HepG2 (cell line): ENCODE data around the gene TRIM69. TPM values are rescaled to one million over a fixed set of nuclear protein-coding genes. Genes with fewer than 3 reads are reported as not detected.

Source experiments
- EED ChIP-seq: sonication (generic); formaldehyde crosslinking; IDR thresholded peaks from 2 replicates; pipeline ENCODE4 v1.5.0; 2020; ENCODE audit warnings: mild to moderate bottlenecking, missing genetic modification reagents
- FLYWCH1 ChIP-seq: sonication (generic); formaldehyde crosslinking; IDR thresholded peaks from 2 replicates; pipeline ENCODE4 v1.8.1; 2023; ENCODE audit warnings: mild to moderate bottlenecking, missing genetic modification reagents
- FOSL2 ChIP-seq: sonication (generic); formaldehyde crosslinking; IDR thresholded peaks from 2 replicates; pipeline ENCODE4 v1.4.0; 2020; ENCODE audit warnings: missing genetic modification reagents
- MIER2 ChIP-seq: IDR thresholded peaks from 2 replicates; pipeline ENCODE4 v1.6.1; 2016; ENCODE audit warnings: missing biosample characterization, missing genetic modification reagents
- REPIN1 ChIP-seq: sonication (generic); formaldehyde crosslinking; IDR thresholded peaks from 2 replicates; pipeline ENCODE4 v1.8.0; 2022; ENCODE audit warnings: missing genetic modification reagents, low read depth, mild to moderate bottlenecking, borderline replicate concordance
- RFX5 ChIP-seq: IDR thresholded peaks from 2 replicates; pipeline ENCODE4 v1.6.1; 2011; ENCODE audit warnings: low read depth, low read length, improper control_type of control experiment
- SETDB1 ChIP-seq: sonication (generic); formaldehyde crosslinking; IDR thresholded peaks from 2 replicates; pipeline ENCODE4 v1.5.1; 2020; ENCODE audit warnings: missing genetic modification reagents, mild to moderate bottlenecking, borderline replicate concordance
- SRSF4 ChIP-seq: fragments of 200-400 bp; formaldehyde crosslinking; IDR thresholded peaks from one replicate; pipeline ENCODE4 v1.6.1; 2018; ENCODE audit warnings: mild to moderate bottlenecking, low read depth, low read length, moderate library complexity; ENCODE audit not compliant: poor library complexity, severe bottlenecking
- SUZ12 ChIP-seq: fragments of 150-350 bp; IDR thresholded peaks from 2 replicates; pipeline ENCODE4 v1.6.1; 2014; ENCODE audit warnings: low read depth, low read length
- ZNF367 ChIP-seq: sonication (generic); formaldehyde crosslinking; IDR thresholded peaks from 2 replicates; pipeline ENCODE4 v1.4.0; 2020; ENCODE audit warnings: missing genetic modification reagents, borderline replicate concordance
- ZNF546 ChIP-seq: sonication (generic); formaldehyde crosslinking; conservative IDR thresholded peaks from 2 replicates; pipeline ENCODE4 v1.8.1; 2023; ENCODE audit warnings: mild to moderate bottlenecking, missing genetic modification reagents
- ZNF773 ChIP-seq: sonication (generic); formaldehyde crosslinking; IDR thresholded peaks from 2 replicates; pipeline ENCODE4 v1.4.0; 2020; ENCODE audit warnings: missing genetic modification reagents, borderline replicate concordance
- polyA plus RNA-seq, 8 experiments: library from polyadenylated mRNA; depleted of rRNA in 3 of 8; stranded (reverse) in 7 of 8; unstranded in 1 of 8; fragments of >200 nt; fragmentation: Illumina TruSeq in 4 of 8; extraction: Trizol in 4 of 8; gene quantifications; 2 replicates each; pipeline versions ENCODE4 v1.2.1 to v1.2.3, GENCODE V29; 2011 to 2016; ENCODE audit warnings: low read depth in 4 of 8, missing spikeins in 1 of 8, mixed read lengths in 1 of 8; ENCODE audit not compliant: insufficient read depth in 1 of 8
- total RNA-seq, 5 experiments: library from RNA; depleted of rRNA; stranded (reverse); fragments of >200 nt; fragmentation: Illumina TruSeq; extraction: Trizol; gene quantifications; 2 replicates each; pipeline ENCODE4 v1.2.3, GENCODE V29; 2016; ENCODE audit warnings: low read depth in 1 of 5
- TF ChIP-seq, protein P1 (sequence below): sonication (generic); formaldehyde crosslinking; IDR thresholded peaks from 2 replicates; pipeline ENCODE4 v1.8.1; 2022; ENCODE audit warnings: low read depth, mild to moderate bottlenecking, missing genetic modification reagents
- TF ChIP-seq, protein P2 (sequence below): IDR thresholded peaks from 2 replicates; pipeline ENCODE4 v1.6.1; 2016; ENCODE audit warnings: low read depth, borderline replicate concordance
- TF ChIP-seq, protein P3 (sequence below): IDR thresholded peaks from 2 replicates; pipeline ENCODE4 v1.6.1; 2016; ENCODE audit warnings: missing compliant biosample characterization, missing genetic modification reagents, borderline replicate concordance
- TF ChIP-seq, protein P4 (sequence below): IDR thresholded peaks from 2 replicates; pipeline ENCODE4 v1.6.1; 2012; ENCODE audit warnings: low read length, improper control_type of control experiment
- TF ChIP-seq, protein P5 (sequence below): sonication (generic); formaldehyde crosslinking; IDR thresholded peaks from 2 replicates; pipeline ENCODE4 v1.8.0; 2022; ENCODE audit warnings: mild to moderate bottlenecking, missing genetic modification reagents; ENCODE audit not compliant: insufficient replicate concordance

The TRIM69 gene
- total and polyA plus RNA-seq, 2 of the 13 experiments (the other 11 are each of a cell fraction or from before 2014, with no cell fraction given), result 2.6 to 3.2 TPM

DNA sequence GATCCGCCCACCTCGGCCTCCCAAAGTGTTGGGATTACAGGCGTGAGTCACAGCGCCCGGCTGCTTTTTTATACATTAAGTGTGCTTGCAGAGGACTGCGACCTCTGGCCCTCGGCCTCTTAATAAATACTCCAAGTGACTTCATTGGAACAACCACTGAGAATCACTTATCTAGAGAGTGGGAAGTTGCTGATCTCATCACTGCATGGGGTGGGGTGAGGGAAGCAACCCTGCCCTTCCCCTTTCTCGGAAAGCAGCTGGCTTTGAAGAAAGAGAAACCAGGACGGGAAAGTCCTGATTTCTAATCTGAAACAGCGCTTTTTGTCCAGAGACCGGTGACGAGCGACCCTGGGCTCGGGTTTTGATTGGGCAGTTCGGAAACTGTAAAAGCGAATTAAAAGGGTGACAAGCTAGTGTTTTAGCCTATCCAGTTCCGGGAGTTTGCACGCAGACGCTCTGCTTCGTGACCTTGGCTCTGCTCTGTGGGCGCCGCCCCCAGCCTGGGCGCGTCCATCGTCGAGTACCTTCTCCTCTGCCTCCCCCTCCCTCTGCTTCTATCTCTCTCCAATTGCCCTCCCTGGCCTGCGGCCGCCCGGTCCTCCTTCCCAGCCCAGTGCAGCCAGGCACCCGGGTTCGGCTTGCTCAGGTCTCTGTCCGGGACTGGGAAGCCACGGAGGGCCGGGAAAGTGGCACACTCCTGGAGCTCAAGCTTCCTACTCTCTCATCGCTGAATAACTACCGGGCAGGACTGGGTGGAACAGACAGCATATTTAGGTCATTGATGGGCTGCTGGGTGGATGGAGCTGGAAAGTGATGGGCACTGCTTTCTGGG lies 7.5 kb upstream of the TRIM69 start (continued):
- TF ChIP-seq, protein P1, sequence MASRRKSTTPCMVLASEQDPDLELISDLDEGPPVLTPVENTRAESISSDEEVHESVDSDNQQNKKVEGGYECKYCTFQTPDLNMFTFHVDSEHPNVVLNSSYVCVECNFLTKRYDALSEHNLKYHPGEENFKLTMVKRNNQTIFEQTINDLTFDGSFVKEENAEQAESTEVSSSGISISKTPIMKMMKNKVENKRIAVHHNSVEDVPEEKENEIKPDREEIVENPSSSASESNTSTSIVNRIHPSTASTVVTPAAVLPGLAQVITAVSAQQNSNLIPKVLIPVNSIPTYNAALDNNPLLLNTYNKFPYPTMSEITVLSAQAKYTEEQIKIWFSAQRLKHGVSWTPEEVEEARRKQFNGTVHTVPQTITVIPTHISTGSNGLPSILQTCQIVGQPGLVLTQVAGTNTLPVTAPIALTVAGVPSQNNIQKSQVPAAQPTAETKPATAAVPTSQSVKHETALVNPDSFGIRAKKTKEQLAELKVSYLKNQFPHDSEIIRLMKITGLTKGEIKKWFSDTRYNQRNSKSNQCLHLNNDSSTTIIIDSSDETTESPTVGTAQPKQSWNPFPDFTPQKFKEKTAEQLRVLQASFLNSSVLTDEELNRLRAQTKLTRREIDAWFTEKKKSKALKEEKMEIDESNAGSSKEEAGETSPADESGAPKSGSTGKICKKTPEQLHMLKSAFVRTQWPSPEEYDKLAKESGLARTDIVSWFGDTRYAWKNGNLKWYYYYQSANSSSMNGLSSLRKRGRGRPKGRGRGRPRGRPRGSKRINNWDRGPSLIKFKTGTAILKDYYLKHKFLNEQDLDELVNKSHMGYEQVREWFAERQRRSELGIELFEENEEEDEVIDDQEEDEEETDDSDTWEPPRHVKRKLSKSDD (CRISPR knock-in tag), result no peak
- TF ChIP-seq, protein P2, sequence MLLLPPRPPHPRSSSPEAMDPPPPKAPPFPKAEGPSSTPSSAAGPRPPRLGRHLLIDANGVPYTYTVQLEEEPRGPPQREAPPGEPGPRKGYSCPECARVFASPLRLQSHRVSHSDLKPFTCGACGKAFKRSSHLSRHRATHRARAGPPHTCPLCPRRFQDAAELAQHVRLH, result peak; percentile 41; the same call in 1 of the 2 replicates
- 0 out of 2 replicates have a peak, but pooled peaks have one; percentile 19 for TF ChIP-seq MIER2 (CRISPR knock-in tag)
- TF ChIP-seq, protein P3, sequence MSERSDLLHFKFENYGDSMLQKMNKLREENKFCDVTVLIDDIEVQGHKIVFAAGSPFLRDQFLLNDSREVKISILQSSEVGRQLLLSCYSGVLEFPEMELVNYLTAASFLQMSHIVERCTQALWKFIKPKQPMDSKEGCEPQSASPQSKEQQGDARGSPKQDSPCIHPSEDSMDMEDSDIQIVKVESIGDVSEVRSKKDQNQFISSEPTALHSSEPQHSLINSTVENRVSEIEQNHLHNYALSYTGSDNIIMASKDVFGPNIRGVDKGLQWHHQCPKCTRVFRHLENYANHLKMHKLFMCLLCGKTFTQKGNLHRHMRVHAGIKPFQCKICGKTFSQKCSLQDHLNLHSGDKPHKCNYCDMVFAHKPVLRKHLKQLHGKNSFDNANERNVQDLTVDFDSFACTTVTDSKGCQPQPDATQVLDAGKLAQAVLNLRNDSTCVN (CRISPR knock-in tag), result peak; percentile 15; the same call in 1 of the 2 replicates
- TF ChIP-seq SUZ12, result no peak
- no peak for TF ChIP-seq FLYWCH1
- TF ChIP-seq RFX5, result peak; percentile 99
- TF ChIP-seq FOSL2 (CRISPR knock-in tag), result peak; percentile 91
- TF ChIP-seq SETDB1 (CRISPR knock-in tag), result no peak
- TF ChIP-seq, protein P4, sequence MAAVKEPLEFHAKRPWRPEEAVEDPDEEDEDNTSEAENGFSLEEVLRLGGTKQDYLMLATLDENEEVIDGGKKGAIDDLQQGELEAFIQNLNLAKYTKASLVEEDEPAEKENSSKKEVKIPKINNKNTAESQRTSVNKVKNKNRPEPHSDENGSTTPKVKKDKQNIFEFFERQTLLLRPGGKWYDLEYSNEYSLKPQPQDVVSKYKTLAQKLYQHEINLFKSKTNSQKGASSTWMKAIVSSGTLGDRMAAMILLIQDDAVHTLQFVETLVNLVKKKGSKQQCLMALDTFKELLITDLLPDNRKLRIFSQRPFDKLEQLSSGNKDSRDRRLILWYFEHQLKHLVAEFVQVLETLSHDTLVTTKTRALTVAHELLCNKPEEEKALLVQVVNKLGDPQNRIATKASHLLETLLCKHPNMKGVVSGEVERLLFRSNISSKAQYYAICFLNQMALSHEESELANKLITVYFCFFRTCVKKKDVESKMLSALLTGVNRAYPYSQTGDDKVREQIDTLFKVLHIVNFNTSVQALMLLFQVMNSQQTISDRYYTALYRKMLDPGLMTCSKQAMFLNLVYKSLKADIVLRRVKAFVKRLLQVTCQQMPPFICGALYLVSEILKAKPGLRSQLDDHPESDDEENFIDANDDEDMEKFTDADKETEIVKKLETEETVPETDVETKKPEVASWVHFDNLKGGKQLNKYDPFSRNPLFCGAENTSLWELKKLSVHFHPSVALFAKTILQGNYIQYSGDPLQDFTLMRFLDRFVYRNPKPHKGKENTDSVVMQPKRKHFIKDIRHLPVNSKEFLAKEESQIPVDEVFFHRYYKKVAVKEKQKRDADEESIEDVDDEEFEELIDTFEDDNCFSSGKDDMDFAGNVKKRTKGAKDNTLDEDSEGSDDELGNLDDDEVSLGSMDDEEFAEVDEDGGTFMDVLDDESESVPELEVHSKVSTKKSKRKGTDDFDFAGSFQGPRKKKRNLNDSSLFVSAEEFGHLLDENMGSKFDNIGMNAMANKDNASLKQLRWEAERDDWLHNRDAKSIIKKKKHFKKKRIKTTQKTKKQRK, result no peak
- no peak for TF ChIP-seq ZNF546 (CRISPR knock-in tag)
- TF ChIP-seq ZNF773 (CRISPR knock-in tag), result no peak
- TF ChIP-seq ZNF367 (CRISPR knock-in tag), result no peak
- TF ChIP-seq REPIN1, result no peak
- TF ChIP-seq EED (CRISPR knock-in tag), result no peak
- TF ChIP-seq, protein P5, sequence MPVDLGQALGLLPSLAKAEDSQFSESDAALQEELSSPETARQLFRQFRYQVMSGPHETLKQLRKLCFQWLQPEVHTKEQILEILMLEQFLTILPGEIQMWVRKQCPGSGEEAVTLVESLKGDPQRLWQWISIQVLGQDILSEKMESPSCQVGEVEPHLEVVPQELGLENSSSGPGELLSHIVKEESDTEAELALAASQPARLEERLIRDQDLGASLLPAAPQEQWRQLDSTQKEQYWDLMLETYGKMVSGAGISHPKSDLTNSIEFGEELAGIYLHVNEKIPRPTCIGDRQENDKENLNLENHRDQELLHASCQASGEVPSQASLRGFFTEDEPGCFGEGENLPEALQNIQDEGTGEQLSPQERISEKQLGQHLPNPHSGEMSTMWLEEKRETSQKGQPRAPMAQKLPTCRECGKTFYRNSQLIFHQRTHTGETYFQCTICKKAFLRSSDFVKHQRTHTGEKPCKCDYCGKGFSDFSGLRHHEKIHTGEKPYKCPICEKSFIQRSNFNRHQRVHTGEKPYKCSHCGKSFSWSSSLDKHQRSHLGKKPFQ (CRISPR knock-in tag), result no peak
- TF ChIP-seq SRSF4, result no peak
